ENCODE results near the gene AADAT.

DNA sequence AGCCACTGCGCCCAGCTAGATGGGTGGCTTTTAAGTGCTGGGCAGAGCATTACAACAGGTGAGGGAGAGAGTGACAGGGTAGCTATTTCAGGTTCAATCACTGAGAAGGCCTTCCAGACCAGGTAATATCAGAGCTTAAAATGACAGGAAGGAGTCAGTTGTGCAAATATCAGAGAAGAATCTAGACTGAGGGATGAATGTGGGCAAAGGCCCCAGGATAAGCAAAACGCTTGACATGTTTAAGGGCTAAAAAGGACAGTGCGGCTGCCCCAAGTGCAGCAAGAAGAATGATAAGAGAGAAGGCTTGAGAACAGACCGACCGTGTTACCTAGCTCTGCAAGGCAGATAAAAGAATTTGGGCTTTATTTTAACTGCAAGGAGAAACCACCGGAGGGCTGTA is 18.6 kb downstream of the AADAT start:
- TF ChIP-seq SIN3A (conservative IDR thresholded peaks at IDR 0.05 in 1 of 2, IDR thresholded peaks at IDR 0.05 in 1 of 2; ENCODE audit: low read depth in 1 of 2, low read length in 2 of 2) (no peak), EGR1 (IDR thresholded peaks at IDR 0.05; ENCODE audit: borderline replicate concordance, low read depth, low read length) (no peak), POLR2A (IDR thresholded peaks at IDR 0.05; ENCODE audit: control extremely low read depth in 1 of 2, low read depth in 2 of 2, low read length in 2 of 2) (no peak), TEAD4 (IDR thresholded peaks at IDR 0.05; ENCODE audit: low read depth, low read length) (no peak), EZH2 (IDR thresholded peaks at IDR 0.05; ENCODE audit: low read depth, low read length, severe bottlenecking) (no peak), CHD1 (IDR thresholded peaks at IDR 0.05; ENCODE audit: low read depth, low read length) (no peak)
- TF ChIP-seq, protein P1, sequence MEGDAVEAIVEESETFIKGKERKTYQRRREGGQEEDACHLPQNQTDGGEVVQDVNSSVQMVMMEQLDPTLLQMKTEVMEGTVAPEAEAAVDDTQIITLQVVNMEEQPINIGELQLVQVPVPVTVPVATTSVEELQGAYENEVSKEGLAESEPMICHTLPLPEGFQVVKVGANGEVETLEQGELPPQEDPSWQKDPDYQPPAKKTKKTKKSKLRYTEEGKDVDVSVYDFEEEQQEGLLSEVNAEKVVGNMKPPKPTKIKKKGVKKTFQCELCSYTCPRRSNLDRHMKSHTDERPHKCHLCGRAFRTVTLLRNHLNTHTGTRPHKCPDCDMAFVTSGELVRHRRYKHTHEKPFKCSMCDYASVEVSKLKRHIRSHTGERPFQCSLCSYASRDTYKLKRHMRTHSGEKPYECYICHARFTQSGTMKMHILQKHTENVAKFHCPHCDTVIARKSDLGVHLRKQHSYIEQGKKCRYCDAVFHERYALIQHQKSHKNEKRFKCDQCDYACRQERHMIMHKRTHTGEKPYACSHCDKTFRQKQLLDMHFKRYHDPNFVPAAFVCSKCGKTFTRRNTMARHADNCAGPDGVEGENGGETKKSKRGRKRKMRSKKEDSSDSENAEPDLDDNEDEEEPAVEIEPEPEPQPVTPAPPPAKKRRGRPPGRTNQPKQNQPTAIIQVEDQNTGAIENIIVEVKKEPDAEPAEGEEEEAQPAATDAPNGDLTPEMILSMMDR (IDR thresholded peaks at IDR 0.05; ENCODE audit: control extremely low read depth in 1 of 3, insufficient read depth in 1 of 3, low read depth in 1 of 3, low read length in 3 of 3): no peak

Measured in H1 (cell line).